ENCODE data around the gene SP6.

Gene SP6

GRCh38 chr17:47888293-47888692, 37.3 kb upstream of the SP6 start:
- H3K4me3 Mint-ChIP-seq, result no peak overlapping the region
- H3K9me3 Mint-ChIP-seq, result no peaks in the 10 kb centered on the region
- TF ChIP-seq CTCF (IDR thresholded peaks at IDR 0.05; ENCODE audit: unreplicated experiment in 3 of 3), result no peak
- peaks cover 25% of the 10 kb centered on the region for H3K27me3 Mint-ChIP-seq (ENCODE audit: low read depth)
- H3K4me1 Mint-ChIP-seq, result peaks cover 22% of the 10 kb centered on the region
- no peak overlapping the region for H3K27ac Mint-ChIP-seq
- no peaks in the 10 kb centered on the region for H3K36me3 Mint-ChIP-seq (ENCODE audit: low read depth)

GRCh38 chr17:47884905-47885730, 34.2 kb upstream of the SP6 start:
- Mint-ChIP-seq H3K36me3 (ENCODE audit: low read depth) (no peaks in the 10 kb centered on the region), H3K27ac (peak overlapping the region; percentile 64 to 89 (median 75)), H3K27me3 (ENCODE audit: low read depth) (peaks cover 44% of the 10 kb centered on the region), H3K9me3 (no peaks in the 10 kb centered on the region), H3K4me3 (peak overlapping the region in 2 of 3 experiments; percentile 49 to 53), H3K4me1 (peaks cover 29% of the 10 kb centered on the region)
- TF ChIP-seq CTCF (IDR thresholded peaks at IDR 0.05; ENCODE audit: unreplicated experiment in 3 of 3), result no peak

- H3K4me1 Mint-ChIP-seq, result peaks cover 29% of the 10 kb centered on the region
- H3K9me3 Mint-ChIP-seq, result no peaks in the 10 kb centered on the region
- H3K36me3 Mint-ChIP-seq (ENCODE audit: low read depth), result no peaks in the 10 kb centered on the region
- H3K4me3 Mint-ChIP-seq, result peak overlapping the region in 1 of 3 experiments; percentile 2
- TF ChIP-seq CTCF (IDR thresholded peaks at IDR 0.05; ENCODE audit: unreplicated experiment in 3 of 3), result no peak
- peak overlapping the region; percentile 64 to 70 (median 69) for H3K27ac Mint-ChIP-seq
- H3K27me3 Mint-ChIP-seq (ENCODE audit: low read depth), result peaks cover 44% of the 10 kb centered on the region
Measured at GRCh38 chr17:47884427-47884740, 33.4 kb upstream of the SP6 start.

- no peaks in the 10 kb centered on the region for H3K9me3 Mint-ChIP-seq
- H3K4me3 Mint-ChIP-seq, result peak overlapping the region in 2 of 3 experiments; percentile 2 to 40
- peak overlapping the region; percentile 41 to 64 (median 50) for H3K27ac Mint-ChIP-seq
- H3K27me3 Mint-ChIP-seq (ENCODE audit: low read depth), result peaks cover 46% of the 10 kb centered on the region
- peaks cover 34% of the 10 kb centered on the region for H3K4me1 Mint-ChIP-seq
- no peak for TF ChIP-seq CTCF (IDR thresholded peaks at IDR 0.05; ENCODE audit: unreplicated experiment in 3 of 3)
- H3K36me3 Mint-ChIP-seq (ENCODE audit: low read depth), result no peaks in the 10 kb centered on the region
Measured at GRCh38 chr17:47883589-47884426, 32.8 kb upstream of the SP6 start.

GRCh38 chr17:47882695-47883588, 32.0 kb upstream of the SP6 start:
- peak overlapping the region; percentile 41 to 64 (median 50) for H3K27ac Mint-ChIP-seq
- peaks cover 47% of the 10 kb centered on the region for H3K27me3 Mint-ChIP-seq (ENCODE audit: low read depth)
- no peaks in the 10 kb centered on the region for H3K9me3 Mint-ChIP-seq
- TF ChIP-seq CTCF (IDR thresholded peaks at IDR 0.05; ENCODE audit: unreplicated experiment in 3 of 3), result no peak
- no peak overlapping the region for H3K4me3 Mint-ChIP-seq
- peaks cover 40% of the 10 kb centered on the region for H3K4me1 Mint-ChIP-seq
- H3K36me3 Mint-ChIP-seq (ENCODE audit: low read depth), result no peaks in the 10 kb centered on the region

Measured in nephron (organoid).